GM23338 (cell line): ENCODE data around the gene OR52E1. TPM values are rescaled to one million over a fixed set of nuclear protein-coding genes. Genes with fewer than 3 reads are reported as not detected.

Experiments
- ATAC-seq: fragments of 200-7000 bp; cut with Tn5 transposase; 3 replicates; pipeline ENCODE4 v1.9.1; 2020
- DNase-seq: peaks from one replicate; pipeline ENCODE4 v3.0.0-alpha.2; 2015; ENCODE audit warnings: low spot score
- H2AFZ ChIP-seq: fragments of 200-600 bp; sonication (generic); 2 replicates; pipeline ENCODE4 v1.8.0; 2016; ENCODE audit warnings: antibody characterized with exemption, mild to moderate bottlenecking, moderate library complexity
- H3F3A ChIP-seq: fragments of 200-600 bp; sonication (generic); replicated peaks from 2 replicates; pipeline ENCODE4 v1.8.0; 2017; ENCODE audit warnings: antibody characterized with exemption, mixed run types, low read depth
- H3K27ac ChIP-seq: fragments of 200-600 bp; sonication (generic); 2 replicates; pipeline ENCODE4 v1.6.1; 2016; ENCODE audit warnings: low read depth
- H3K27me3 ChIP-seq: fragments of 200-600 bp; sonication (generic); 2 replicates; pipeline ENCODE4 v1.8.0; 2016; ENCODE audit warnings: mild to moderate bottlenecking, mixed run types, moderate library complexity; ENCODE audit not compliant: insufficient read depth
- H3K36me3 ChIP-seq: fragments of 200-600 bp; sonication (generic); 2 replicates; pipeline ENCODE4 v1.8.0; 2016; ENCODE audit warnings: mild to moderate bottlenecking; ENCODE audit not compliant: insufficient read depth
- H3K4me1 ChIP-seq: fragments of 200-600 bp; sonication (generic); 2 replicates; pipeline ENCODE4 v1.8.0; 2016; ENCODE audit warnings: mild to moderate bottlenecking, moderate library complexity; ENCODE audit not compliant: insufficient read depth
- H3K4me2 ChIP-seq: fragments of 200-600 bp; sonication (generic); 2 replicates; pipeline ENCODE4 v1.7.1; 2017; ENCODE audit warnings: mixed run types
- H3K4me3 ChIP-seq: fragments of 200-600 bp; sonication (generic); 2 replicates; pipeline ENCODE4 v1.6.1; 2016; ENCODE audit warnings: mixed run types
- H3K79me2 ChIP-seq: fragments of 200-600 bp; sonication (generic); replicated peaks from 2 replicates; pipeline ENCODE4 v1.8.0; 2017; ENCODE audit warnings: mild to moderate bottlenecking; ENCODE audit not compliant: insufficient read depth
- H3K9me2 ChIP-seq: fragments of 200-600 bp; sonication (generic); 2 replicates; pipeline ENCODE4 v1.8.0; 2017; ENCODE audit not compliant: insufficient read depth
- H4K20me1 ChIP-seq: fragments of 200-600 bp; sonication (generic); replicated peaks from 2 replicates; pipeline ENCODE4 v1.8.0; 2017; ENCODE audit warnings: mild to moderate bottlenecking; ENCODE audit not compliant: insufficient read depth
- H3K27ac Mint-ChIP-seq: 2 replicates; pipeline ENCODE4 v1.8.0; 2020; ENCODE audit warnings: inconsistent platforms, mild to moderate bottlenecking, moderate library complexity, mixed read lengths
- H3K27me3 Mint-ChIP-seq: 3 replicates; pipeline ENCODE4 v1.8.0; 2022; ENCODE audit warnings: low read depth, mild to moderate bottlenecking, moderate library complexity, mixed read lengths, inconsistent platforms; ENCODE audit not compliant: insufficient read depth, poor library complexity
- H3K36me3 Mint-ChIP-seq: 3 replicates; pipeline ENCODE4 v1.8.0; 2021; ENCODE audit warnings: low read depth, mild to moderate bottlenecking, inconsistent platforms, moderate library complexity, mixed read lengths
- H3K4me1 Mint-ChIP-seq: 3 replicates; pipeline ENCODE4 v1.8.0; 2020; ENCODE audit warnings: mild to moderate bottlenecking, inconsistent platforms, mixed read lengths
- H3K4me3 Mint-ChIP-seq: 3 replicates; pipeline ENCODE4 v1.8.0; 2021; ENCODE audit warnings: moderate library complexity, mild to moderate bottlenecking, inconsistent platforms, mixed read lengths
- H3K9me3 Mint-ChIP-seq: 3 replicates; pipeline ENCODE4 v1.8.0; 2020; ENCODE audit warnings: moderate library complexity, mild to moderate bottlenecking, inconsistent platforms, mixed read lengths
- CREB1 ChIP-seq: fragments of 250-450 bp; sonication (Bioruptor Pico); IDR thresholded peaks from 2 replicates; pipeline ENCODE4 v1.5.0; 2020; ENCODE audit warnings: low read depth, mild to moderate bottlenecking, moderate library complexity
- ETS1 ChIP-seq: IDR thresholded peaks from 2 replicates; pipeline ENCODE4 v1.6.1; 2016; ENCODE audit warnings: antibody characterized with exemption
- EZH2phosphoT487 ChIP-seq: fragments of 200-600 bp; sonication (generic); IDR thresholded peaks from one replicate; pipeline ENCODE4 v1.8.1; 2018; ENCODE audit warnings: antibody characterized with exemption; ENCODE audit not compliant: unreplicated experiment
- POLR2AphosphoS5 ChIP-seq: IDR thresholded peaks from 2 replicates; pipeline ENCODE4 v1.6.1; 2016; ENCODE audit warnings: antibody characterized with exemption, low read depth
- STAT1 ChIP-seq: IDR thresholded peaks from one replicate; pipeline ENCODE4 v1.6.1; 2016; ENCODE audit warnings: antibody characterized with exemption; ENCODE audit not compliant: unreplicated experiment
- ZNF114 ChIP-seq: fragments of 250-450 bp; sonication (Bioruptor Pico); IDR thresholded peaks from 2 replicates; pipeline ENCODE4 v1.5.0; 2020; ENCODE audit warnings: mild to moderate bottlenecking, moderate library complexity
- ZNF331 ChIP-seq: fragments of 250-450 bp; sonication (Bioruptor Pico); IDR thresholded peaks from 2 replicates; pipeline ENCODE4 v1.5.0; 2020; ENCODE audit warnings: low read depth, mild to moderate bottlenecking, moderate library complexity
- polyA plus RNA-seq: library from polyadenylated mRNA; unstranded; fragments of >200 nt; fragmentation: Nextera tagmentation; extraction: Ambion mirVana; gene quantifications from 2 replicates; pipeline ENCODE4 v1.2.1, GENCODE V29; 2016
- total RNA-seq: library from RNA; depleted of rRNA; stranded (reverse); fragments of >200 nt; shearing (Covaris generic); gene quantifications from 2 replicates; pipeline ENCODE4 v1.2.3, GENCODE V29; 2014
- TF ChIP-seq, protein P1 (sequence below): fragments of 250-450 bp; sonication (Bioruptor Pico); IDR thresholded peaks from 2 replicates; pipeline ENCODE4 v1.5.0; 2020; ENCODE audit warnings: mild to moderate bottlenecking, moderate library complexity
- TF ChIP-seq, protein P2 (sequence below), 2 experiments: fragments of 200-600 bp in 1 of 2; sonication (generic) in 1 of 2; conservative IDR thresholded peaks; 2 replicates each; pipeline versions ENCODE4 v1.5.1 to v1.6.1; 2016 to 2017; ENCODE audit warnings: antibody characterized with exemption in 2 of 2, low read depth in 2 of 2, mild to moderate bottlenecking in 2 of 2, moderate library complexity in 1 of 2

Gene OR52E1
- total and polyA plus RNA-seq, 2 experiments from 2014 or later = not detected

DNA sequence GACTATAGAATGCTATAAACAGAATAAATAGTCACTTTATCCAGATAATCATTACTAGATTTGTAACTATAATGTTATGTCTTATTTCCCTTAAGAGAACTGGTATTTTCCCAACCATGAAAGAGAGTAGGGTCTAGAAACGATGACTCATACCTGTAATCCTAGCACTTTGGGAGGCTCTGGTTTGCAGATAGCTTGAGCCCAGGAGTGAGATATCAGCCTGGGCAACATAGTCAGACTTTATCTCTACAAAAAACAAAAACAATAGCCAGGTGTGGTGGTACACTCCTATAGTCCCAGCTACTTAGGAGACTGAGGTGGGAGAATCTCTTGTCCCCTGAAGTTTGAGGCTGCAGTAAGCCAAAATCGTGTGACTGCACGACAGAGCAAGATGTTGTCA is 37.9 kb downstream of the OR52E1 start (continued):
- TF ChIP-seq, protein P1, sequence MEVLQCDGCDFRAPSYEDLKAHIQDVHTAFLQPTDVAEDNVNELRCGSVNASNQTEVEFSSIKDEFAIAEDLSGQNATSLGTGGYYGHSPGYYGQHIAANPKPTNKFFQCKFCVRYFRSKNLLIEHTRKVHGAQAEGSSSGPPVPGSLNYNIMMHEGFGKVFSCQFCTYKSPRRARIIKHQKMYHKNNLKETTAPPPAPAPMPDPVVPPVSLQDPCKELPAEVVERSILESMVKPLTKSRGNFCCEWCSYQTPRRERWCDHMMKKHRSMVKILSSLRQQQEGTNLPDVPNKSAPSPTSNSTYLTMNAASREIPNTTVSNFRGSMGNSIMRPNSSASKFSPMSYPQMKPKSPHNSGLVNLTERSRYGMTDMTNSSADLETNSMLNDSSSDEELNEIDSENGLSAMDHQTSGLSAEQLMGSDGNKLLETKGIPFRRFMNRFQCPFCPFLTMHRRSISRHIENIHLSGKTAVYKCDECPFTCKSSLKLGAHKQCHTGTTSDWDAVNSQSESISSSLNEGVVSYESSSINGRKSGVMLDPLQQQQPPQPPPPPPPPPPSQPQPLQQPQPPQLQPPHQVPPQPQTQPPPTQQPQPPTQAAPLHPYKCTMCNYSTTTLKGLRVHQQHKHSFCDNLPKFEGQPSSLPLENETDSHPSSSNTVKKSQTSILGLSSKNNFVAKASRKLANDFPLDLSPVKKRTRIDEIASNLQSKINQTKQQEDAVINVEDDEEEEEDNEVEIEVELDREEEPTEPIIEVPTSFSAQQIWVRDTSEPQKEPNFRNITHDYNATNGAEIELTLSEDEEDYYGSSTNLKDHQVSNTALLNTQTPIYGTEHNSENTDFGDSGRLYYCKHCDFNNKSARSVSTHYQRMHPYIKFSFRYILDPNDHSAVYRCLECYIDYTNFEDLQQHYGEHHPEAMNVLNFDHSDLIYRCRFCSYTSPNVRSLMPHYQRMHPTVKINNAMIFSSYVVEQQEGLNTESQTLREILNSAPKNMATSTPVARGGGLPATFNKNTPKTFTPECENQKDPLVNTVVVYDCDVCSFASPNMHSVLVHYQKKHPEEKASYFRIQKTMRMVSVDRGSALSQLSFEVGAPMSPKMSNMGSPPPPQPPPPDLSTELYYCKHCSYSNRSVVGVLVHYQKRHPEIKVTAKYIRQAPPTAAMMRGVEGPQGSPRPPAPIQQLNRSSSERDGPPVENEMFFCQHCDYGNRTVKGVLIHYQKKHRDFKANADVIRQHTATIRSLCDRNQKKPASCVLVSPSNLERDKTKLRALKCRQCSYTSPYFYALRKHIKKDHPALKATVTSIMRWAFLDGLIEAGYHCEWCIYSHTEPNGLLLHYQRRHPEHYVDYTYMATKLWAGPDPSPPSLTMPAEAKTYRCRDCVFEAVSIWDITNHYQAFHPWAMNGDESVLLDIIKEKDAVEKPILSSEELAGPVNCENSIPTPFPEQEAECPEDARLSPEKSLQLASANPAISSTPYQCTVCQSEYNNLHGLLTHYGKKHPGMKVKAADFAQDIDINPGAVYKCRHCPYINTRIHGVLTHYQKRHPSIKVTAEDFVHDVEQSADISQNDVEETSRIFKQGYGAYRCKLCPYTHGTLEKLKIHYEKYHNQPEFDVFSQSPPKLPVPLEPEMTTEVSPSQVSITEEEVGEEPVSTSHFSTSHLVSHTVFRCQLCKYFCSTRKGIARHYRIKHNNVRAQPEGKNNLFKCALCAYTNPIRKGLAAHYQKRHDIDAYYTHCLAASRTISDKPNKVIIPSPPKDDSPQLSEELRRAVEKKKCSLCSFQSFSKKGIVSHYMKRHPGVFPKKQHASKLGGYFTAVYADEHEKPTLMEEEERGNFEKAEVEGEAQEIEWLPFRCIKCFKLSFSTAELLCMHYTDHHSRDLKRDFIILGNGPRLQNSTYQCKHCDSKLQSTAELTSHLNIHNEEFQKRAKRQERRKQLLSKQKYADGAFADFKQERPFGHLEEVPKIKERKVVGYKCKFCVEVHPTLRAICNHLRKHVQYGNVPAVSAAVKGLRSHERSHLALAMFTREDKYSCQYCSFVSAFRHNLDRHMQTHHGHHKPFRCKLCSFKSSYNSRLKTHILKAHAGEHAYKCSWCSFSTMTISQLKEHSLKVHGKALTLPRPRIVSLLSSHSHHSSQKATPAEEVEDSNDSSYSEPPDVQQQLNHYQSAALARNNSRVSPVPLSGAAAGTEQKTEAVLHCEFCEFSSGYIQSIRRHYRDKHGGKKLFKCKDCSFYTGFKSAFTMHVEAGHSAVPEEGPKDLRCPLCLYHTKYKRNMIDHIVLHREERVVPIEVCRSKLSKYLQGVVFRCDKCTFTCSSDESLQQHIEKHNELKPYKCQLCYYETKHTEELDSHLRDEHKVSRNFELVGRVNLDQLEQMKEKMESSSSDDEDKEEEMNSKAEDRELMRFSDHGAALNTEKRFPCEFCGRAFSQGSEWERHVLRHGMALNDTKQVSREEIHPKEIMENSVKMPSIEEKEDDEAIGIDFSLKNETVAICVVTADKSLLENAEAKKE = no peak
- no peak for TF ChIP-seq ZNF114 (CRISPR knock-in tag)
- no peak for TF ChIP-seq POLR2AphosphoS5
- TF ChIP-seq ETS1 = no peak
- no peak for TF ChIP-seq STAT1
- TF ChIP-seq CREB1 (CRISPR knock-in tag) = no peak
- no peak for TF ChIP-seq ZNF331 (CRISPR knock-in tag)

DNA sequence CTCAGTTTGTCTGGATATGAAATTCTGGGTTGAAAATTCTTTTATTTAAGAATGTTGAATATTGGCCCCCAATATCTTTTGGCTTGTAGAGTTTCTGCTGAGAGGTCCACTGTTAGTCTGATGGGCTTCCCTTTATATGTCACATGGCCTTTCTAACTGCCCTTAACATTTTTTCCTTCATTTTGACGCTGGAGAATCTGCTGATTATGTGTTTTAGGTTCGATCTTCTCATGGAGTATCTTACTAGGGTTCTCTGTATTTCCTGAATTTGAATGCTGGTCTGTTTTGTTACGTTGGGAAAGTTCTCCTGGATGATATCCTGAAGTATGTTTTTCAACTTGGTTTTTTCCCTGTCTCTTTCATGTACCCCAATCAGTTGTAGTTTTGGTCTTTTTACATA is 46.0 kb downstream of the OR52E1 start:
- no peaks in the 10 kb centered on the region for H3K36me3 ChIP-seq
- H3F3A ChIP-seq = no peaks in the 10 kb centered on the region
- DNase-seq (no peak), ATAC-seq (no peak)
- H4K20me1 ChIP-seq = no peaks in the 10 kb centered on the region
- H3K9me2 ChIP-seq = no peaks in the 10 kb centered on the region
- Mint-ChIP-seq H3K4me3 (no peak overlapping the region), H3K9me3 (no peaks in the 10 kb centered on the region), H3K27me3 (no peaks in the 10 kb centered on the region), H3K4me1 (no peaks in the 10 kb centered on the region), H3K27ac (no peak overlapping the region), H3K36me3 (no peaks in the 10 kb centered on the region; the same call in 2 of the 3 replicates)
- H3K4me2 ChIP-seq = no peak overlapping the region
- no peaks in the 10 kb centered on the region for H3K27me3 ChIP-seq
- no peak overlapping the region for H2AFZ ChIP-seq
- no peak overlapping the region for H3K4me3 ChIP-seq
- H3K79me2 ChIP-seq = no peaks in the 10 kb centered on the region
- H3K4me1 ChIP-seq = no peaks in the 10 kb centered on the region
- no peak overlapping the region for H3K27ac ChIP-seq
- TF ChIP-seq, protein P2, sequence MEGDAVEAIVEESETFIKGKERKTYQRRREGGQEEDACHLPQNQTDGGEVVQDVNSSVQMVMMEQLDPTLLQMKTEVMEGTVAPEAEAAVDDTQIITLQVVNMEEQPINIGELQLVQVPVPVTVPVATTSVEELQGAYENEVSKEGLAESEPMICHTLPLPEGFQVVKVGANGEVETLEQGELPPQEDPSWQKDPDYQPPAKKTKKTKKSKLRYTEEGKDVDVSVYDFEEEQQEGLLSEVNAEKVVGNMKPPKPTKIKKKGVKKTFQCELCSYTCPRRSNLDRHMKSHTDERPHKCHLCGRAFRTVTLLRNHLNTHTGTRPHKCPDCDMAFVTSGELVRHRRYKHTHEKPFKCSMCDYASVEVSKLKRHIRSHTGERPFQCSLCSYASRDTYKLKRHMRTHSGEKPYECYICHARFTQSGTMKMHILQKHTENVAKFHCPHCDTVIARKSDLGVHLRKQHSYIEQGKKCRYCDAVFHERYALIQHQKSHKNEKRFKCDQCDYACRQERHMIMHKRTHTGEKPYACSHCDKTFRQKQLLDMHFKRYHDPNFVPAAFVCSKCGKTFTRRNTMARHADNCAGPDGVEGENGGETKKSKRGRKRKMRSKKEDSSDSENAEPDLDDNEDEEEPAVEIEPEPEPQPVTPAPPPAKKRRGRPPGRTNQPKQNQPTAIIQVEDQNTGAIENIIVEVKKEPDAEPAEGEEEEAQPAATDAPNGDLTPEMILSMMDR (conservative IDR thresholded peaks at IDR 0.05; ENCODE audit: low read depth in 2 of 2) = no peak
- TF ChIP-seq CREB1 (CRISPR knock-in tag) (no peak), ETS1 (no peak), EZH2phosphoT487 (no peak), POLR2AphosphoS5 (no peak), ZNF114 (CRISPR knock-in tag) (no peak)
